Prostate gland (tissue), 2 donors: ENCODE results near the gene CMSS1. TPM values are rescaled to one million over a fixed set of nuclear protein-coding genes. Genes with fewer than 3 reads are reported as not detected.

Experiments
- DNase-seq: peaks from one replicate; pipeline ENCODE4 v3.0.0-alpha.2; 2019; ENCODE audit warnings: low spot score
- H3K27ac ChIP-seq, 2 donors: fragments of 200-600 bp; sonication (generic); 2 replicates each; pipeline ENCODE4 v1.5.1; 2017 to 2019
- H3K27me3 ChIP-seq: fragments of 200-600 bp; sonication (generic); replicated peaks from 2 replicates; pipeline ENCODE4 v1.5.1; 2019; ENCODE audit not compliant: insufficient read depth
- H3K36me3 ChIP-seq, 2 donors: fragments of 200-600 bp; sonication (generic); 1 replicate in 1 of 2; 2 replicates in 1 of 2; pipeline versions ENCODE4 v1.5.1 to v1.8.1; 2017 to 2019
- H3K4me1 ChIP-seq: fragments of 200-600 bp; sonication (generic); replicated peaks from 2 replicates; pipeline ENCODE4 v1.5.1; 2019
- H3K4me3 ChIP-seq, 2 donors: fragments of 200-600 bp; sonication (generic); 2 replicates each; pipeline ENCODE4 v1.5.1; 2017 to 2019
- H3K9me3 ChIP-seq: fragments of 200-600 bp; sonication (generic); 2 replicates; pipeline ENCODE4 v1.5.1; 2017
- POLR2A ChIP-seq: fragments of 450-650 bp; IDR thresholded peaks from one replicate; pipeline ENCODE4 v1.6.1; 2016; ENCODE audit warnings: antibody characterized with exemption, mild to moderate bottlenecking
- POLR2AphosphoS5 ChIP-seq: sonication (generic); formaldehyde crosslinking; IDR thresholded peaks from one replicate; pipeline ENCODE4 v1.6.1; 2017; ENCODE audit warnings: antibody characterized with exemption
- WGBS: methylation state at CpG from one replicate; pipeline ENCODE4 v1.1.5; 2018; 5-methylcytosine and 5-hydroxymethylcytosine counted together
- intact Hi-C: fragments of 100-400 bp; cut with DNase I; formaldehyde crosslinking; loops from one replicate; pipeline ENCODE4 v1.14.2; 2022
- total RNA-seq, 2 donors: library from RNA; depleted of rRNA; stranded (reverse); fragments of >200 nt; gene quantifications; one replicate each; pipeline ENCODE4 v1.1.0, GENCODE V29; 2016
- TF ChIP-seq, protein P1 (sequence below), 4 experiments: fragments of 200-600 bp in 2 of 4; fragments of 450-650 bp in 2 of 4; sonication (generic) in 2 of 4; IDR thresholded peaks; 1 replicate in 3 of 4; 2 replicates in 1 of 4; pipeline ENCODE4 v1.5.1; 2016 to 2019; ENCODE audit warnings: antibody characterized with exemption in 4 of 4, mild to moderate bottlenecking in 2 of 4, moderate library complexity in 2 of 4

Gene CMSS1
- total RNA-seq, 2 donors from 2014 or later = 10.2 to 13.6 TPM

GRCh38 chr3:100081311-100081710 is 263.6 kb downstream of the CMSS1 start:
- H3K4me3 ChIP-seq = no peak overlapping the region
- H3K27me3 ChIP-seq = no peaks in the 10 kb centered on the region
- no peaks in the 10 kb centered on the region for H3K4me1 ChIP-seq
- no peak for DNase-seq
- intact Hi-C loops = no loop called here
- no peak overlapping the region for H3K27ac ChIP-seq
- TF ChIP-seq POLR2AphosphoS5 (no peak), POLR2A (no peak)
- TF ChIP-seq, protein P1, sequence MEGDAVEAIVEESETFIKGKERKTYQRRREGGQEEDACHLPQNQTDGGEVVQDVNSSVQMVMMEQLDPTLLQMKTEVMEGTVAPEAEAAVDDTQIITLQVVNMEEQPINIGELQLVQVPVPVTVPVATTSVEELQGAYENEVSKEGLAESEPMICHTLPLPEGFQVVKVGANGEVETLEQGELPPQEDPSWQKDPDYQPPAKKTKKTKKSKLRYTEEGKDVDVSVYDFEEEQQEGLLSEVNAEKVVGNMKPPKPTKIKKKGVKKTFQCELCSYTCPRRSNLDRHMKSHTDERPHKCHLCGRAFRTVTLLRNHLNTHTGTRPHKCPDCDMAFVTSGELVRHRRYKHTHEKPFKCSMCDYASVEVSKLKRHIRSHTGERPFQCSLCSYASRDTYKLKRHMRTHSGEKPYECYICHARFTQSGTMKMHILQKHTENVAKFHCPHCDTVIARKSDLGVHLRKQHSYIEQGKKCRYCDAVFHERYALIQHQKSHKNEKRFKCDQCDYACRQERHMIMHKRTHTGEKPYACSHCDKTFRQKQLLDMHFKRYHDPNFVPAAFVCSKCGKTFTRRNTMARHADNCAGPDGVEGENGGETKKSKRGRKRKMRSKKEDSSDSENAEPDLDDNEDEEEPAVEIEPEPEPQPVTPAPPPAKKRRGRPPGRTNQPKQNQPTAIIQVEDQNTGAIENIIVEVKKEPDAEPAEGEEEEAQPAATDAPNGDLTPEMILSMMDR (IDR thresholded peaks at IDR 0.05) = no peak
- no peaks in the 10 kb centered on the region for H3K36me3 ChIP-seq
- WGBS = 59% methylated on average over 1 of the region's 1 CpG
- H3K9me3 ChIP-seq = no peaks in the 10 kb centered on the region

GRCh38 chr3:100081986-100082692 is 264.5 kb downstream of the CMSS1 start:
- no peak for DNase-seq
- H3K9me3 ChIP-seq = no peaks in the 10 kb centered on the region
- H3K4me3 ChIP-seq = no peak overlapping the region
- TF ChIP-seq POLR2AphosphoS5 (no peak), POLR2A (no peak)
- TF ChIP-seq, protein P1 (IDR thresholded peaks at IDR 0.05) = no peak
- no peaks in the 10 kb centered on the region for H3K36me3 ChIP-seq
- no peaks in the 10 kb centered on the region for H3K4me1 ChIP-seq
- no peaks in the 10 kb centered on the region for H3K27me3 ChIP-seq
- intact Hi-C loops = no loop called here
- WGBS = 75% methylated on average over 2 of the region's 2 CpGs
- H3K27ac ChIP-seq = no peak overlapping the region

DNA sequence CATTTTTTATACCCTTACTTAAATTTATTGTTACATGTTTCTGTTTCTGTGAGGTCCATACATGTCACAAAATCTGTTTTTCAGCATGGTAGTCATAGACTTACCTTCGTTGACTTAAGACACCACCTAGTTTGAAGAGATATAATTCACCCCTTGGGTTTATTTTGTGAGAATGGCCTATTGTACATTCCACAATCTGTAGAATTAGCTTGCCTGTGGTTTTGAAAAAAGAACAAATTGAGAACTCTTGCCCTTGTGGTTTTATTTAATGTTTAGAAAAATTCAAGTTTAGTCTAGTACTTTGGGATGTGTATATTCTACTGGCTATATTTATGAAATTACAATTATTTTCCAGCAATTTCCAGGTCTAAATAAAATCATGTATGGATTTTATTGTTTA is 265.1 kb downstream of the CMSS1 start:
- no peaks in the 10 kb centered on the region for H3K9me3 ChIP-seq
- no peak for DNase-seq
- H3K36me3 ChIP-seq = no peaks in the 10 kb centered on the region
- intact Hi-C loops = no loop called here
- no peak overlapping the region for H3K4me3 ChIP-seq
- no peak for TF ChIP-seq POLR2AphosphoS5
- no peak for TF ChIP-seq POLR2A
- TF ChIP-seq, protein P1 (IDR thresholded peaks at IDR 0.05) = no peak
- H3K27me3 ChIP-seq = no peaks in the 10 kb centered on the region
- no peaks in the 10 kb centered on the region for H3K4me1 ChIP-seq
- H3K27ac ChIP-seq = no peak overlapping the region
- 86% methylated on average over 1 of the region's 1 CpG for WGBS

DNA sequence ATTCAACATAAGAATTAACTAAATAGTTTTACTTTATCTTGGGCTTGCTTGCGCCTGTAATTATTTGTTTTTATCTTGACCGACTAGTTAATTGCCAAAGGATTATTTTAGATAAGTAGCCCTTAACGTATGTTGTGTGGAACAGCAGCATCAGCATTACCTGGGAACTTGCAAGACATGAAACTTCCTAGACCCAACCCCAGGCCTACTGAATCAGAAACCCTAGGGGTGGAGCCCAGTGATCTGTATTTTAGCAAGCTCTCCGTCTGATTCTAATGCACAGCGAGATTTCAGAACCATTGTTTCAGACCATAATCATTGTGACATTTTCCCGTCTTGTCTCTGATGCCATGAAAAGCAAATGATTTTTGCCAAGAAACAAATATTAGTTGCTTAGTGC is 265.5 kb downstream of the CMSS1 start:
- no peaks in the 10 kb centered on the region for H3K4me1 ChIP-seq
- TF ChIP-seq, protein P1 (IDR thresholded peaks at IDR 0.05) = no peak
- TF ChIP-seq POLR2AphosphoS5 = no peak
- no peak for TF ChIP-seq POLR2A
- H3K4me3 ChIP-seq = no peak overlapping the region
- 91% methylated on average over 6 of the region's 6 CpGs for WGBS
- no peaks in the 10 kb centered on the region for H3K9me3 ChIP-seq
- H3K27ac ChIP-seq = no peak overlapping the region
- H3K36me3 ChIP-seq = no peaks in the 10 kb centered on the region
- intact Hi-C loops = no loop called here
- no peak for DNase-seq
- H3K27me3 ChIP-seq = no peaks in the 10 kb centered on the region

DNA sequence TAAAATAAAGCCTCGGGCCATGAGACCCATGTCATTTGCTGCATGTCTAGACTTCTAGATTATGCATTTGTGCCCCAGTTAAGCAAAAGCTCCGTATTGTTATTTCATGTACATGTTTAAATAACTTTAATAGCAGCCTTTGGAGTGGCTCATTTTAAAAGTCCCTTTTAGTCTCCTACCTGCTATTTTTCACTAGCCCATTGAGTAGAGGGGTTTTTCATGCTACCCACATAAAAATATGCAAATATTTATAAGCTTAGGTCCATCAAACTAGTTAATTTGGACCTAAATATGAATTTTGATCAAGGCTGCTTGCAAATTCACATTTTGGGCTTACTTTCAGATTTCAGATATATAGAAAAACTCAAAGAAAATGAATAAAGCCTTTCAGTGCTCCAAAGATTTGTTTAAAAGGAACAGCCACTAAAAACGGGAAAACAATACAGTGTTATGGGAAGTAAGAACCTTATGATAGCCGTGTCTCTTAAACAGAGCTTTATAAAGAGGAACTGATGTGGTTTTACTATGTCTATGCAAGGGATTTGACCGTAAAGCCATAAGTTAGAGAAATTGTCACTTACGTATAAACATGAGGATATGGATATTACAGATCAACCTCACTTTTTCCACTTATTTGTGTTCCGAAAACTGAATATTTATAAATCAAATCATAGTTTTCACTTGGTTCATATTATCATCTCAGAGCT is 266.6 kb downstream of the CMSS1 start:
- no peaks in the 10 kb centered on the region for H3K36me3 ChIP-seq
- intact Hi-C loops = no loop called here
- no peak overlapping the region for H3K4me3 ChIP-seq
- no peak overlapping the region for H3K27ac ChIP-seq
- no peaks in the 10 kb centered on the region for H3K9me3 ChIP-seq
- DNase-seq = no peak
- H3K27me3 ChIP-seq = no peaks in the 10 kb centered on the region
- no peaks in the 10 kb centered on the region for H3K4me1 ChIP-seq
- no peak for TF ChIP-seq POLR2AphosphoS5
- WGBS = 85% methylated on average over 7 of the region's 7 CpGs
